Liver (tissue), 9 donors: ENCODE results near the gene ITPRIPL2. TPM values are rescaled to one million over a fixed set of nuclear protein-coding genes. Genes with fewer than 3 reads are reported as not detected.

ENCODE experiments used
- DNase-seq: peaks from one replicate; pipeline ENCODE4 v3.0.0-alpha.2; 2017; ENCODE audit warnings: low spot score
- H3K27ac ChIP-seq, 2 donors: one replicate each; pipeline ENCODE4 v1.7.0; 2013; ENCODE audit warnings: inconsistent platforms in 2 of 2, low read length in 2 of 2, control low read depth in 1 of 2, low read depth in 1 of 2, mild to moderate bottlenecking in 1 of 2
- H3K27me3 ChIP-seq, 4 donors: one replicate each; pipeline versions ENCODE4 v1.6.1 to v1.7.0; 2013; ENCODE audit warnings: low read length in 3 of 4, inconsistent platforms in 1 of 4, mild to moderate bottlenecking in 1 of 4, moderate library complexity in 1 of 4; ENCODE audit not compliant: control insufficient read depth in 4 of 4, insufficient read depth in 4 of 4
- H3K36me3 ChIP-seq, 4 donors: one replicate each; pipeline versions ENCODE4 v1.6.1 to v1.7.0; 2013; ENCODE audit warnings: low read length in 3 of 4, mild to moderate bottlenecking in 3 of 4, low read depth in 1 of 4, moderate library complexity in 1 of 4; ENCODE audit not compliant: control insufficient read depth in 4 of 4, insufficient read depth in 3 of 4
- H3K4me1 ChIP-seq, 4 donors: one replicate each; pipeline versions ENCODE4 v1.6.1 to v1.7.0; 2013; ENCODE audit warnings: low read length in 3 of 4, mild to moderate bottlenecking in 3 of 4, moderate library complexity in 1 of 4; ENCODE audit not compliant: control insufficient read depth in 4 of 4, insufficient read depth in 4 of 4
- H3K4me3 ChIP-seq, 3 donors: one replicate each; pipeline versions ENCODE4 v1.6.1 to v1.7.0; 2013; ENCODE audit warnings: low read length in 3 of 3, control low read depth in 1 of 3, low read depth in 1 of 3, mild to moderate bottlenecking in 1 of 3
- H3K9ac ChIP-seq, 2 donors: one replicate each; pipeline ENCODE4 v1.7.0; 2013; ENCODE audit warnings: low read length in 2 of 2, mild to moderate bottlenecking in 2 of 2, moderate library complexity in 2 of 2, control low read depth in 1 of 2, low read depth in 1 of 2
- H3K9me3 ChIP-seq, 4 donors: one replicate each; pipeline versions ENCODE4 v1.6.1 to v1.7.0; 2013; ENCODE audit warnings: low read length in 3 of 4; ENCODE audit not compliant: control insufficient read depth in 4 of 4
- EGR1 ChIP-seq, 2 donors: IDR thresholded peaks; 2 replicates each; pipeline ENCODE4 v1.6.1; 2016 to 2018; ENCODE audit warnings: antibody characterized with exemption in 2 of 2, low read depth in 2 of 2
- HNF4A ChIP-seq, 2 donors: conservative IDR thresholded peaks; 2 replicates each; pipeline ENCODE4 v1.6.1; 2016; ENCODE audit warnings: antibody characterized with exemption in 2 of 2, mild to moderate bottlenecking in 2 of 2
- HNF4G ChIP-seq: IDR thresholded peaks from 2 replicates; pipeline ENCODE4 v1.6.1; 2016; ENCODE audit warnings: antibody characterized with exemption
- JUND ChIP-seq, 2 donors: IDR thresholded peaks; 2 replicates each; pipeline ENCODE4 v1.6.1; 2016; ENCODE audit warnings: antibody characterized with exemption in 2 of 2
- NR2F2 ChIP-seq: IDR thresholded peaks from 2 replicates; pipeline ENCODE4 v1.6.1; 2016; ENCODE audit warnings: antibody characterized with exemption
- RXRA ChIP-seq, 2 donors: IDR thresholded peaks; 2 replicates each; pipeline ENCODE4 v1.6.1; 2017 to 2018; ENCODE audit warnings: antibody characterized with exemption in 2 of 2, mild to moderate bottlenecking in 1 of 2
- SP1 ChIP-seq: IDR thresholded peaks from 2 replicates; pipeline ENCODE4 v1.6.1; 2018; ENCODE audit warnings: antibody characterized with exemption, mild to moderate bottlenecking
- YY1 ChIP-seq: IDR thresholded peaks from 2 replicates; pipeline ENCODE4 v1.6.1; 2016; ENCODE audit warnings: antibody characterized with exemption, mild to moderate bottlenecking
- WGBS: extraction: QIAGEN DNeasy Blood & Tissue Kit; methylation state at CpG from one replicate; pipeline ENCODE4 v1.1.7; 2013; 5-methylcytosine and 5-hydroxymethylcytosine counted together
- polyA plus RNA-seq, 2 donors: library from polyadenylated mRNA; stranded (reverse) in 1 of 2; unstranded in 1 of 2; fragments of 200-250 nt in 1 of 2; fragments of >200 nt in 1 of 2; fragmentation: Nextera tagmentation in 1 of 2; extraction: Ambion mirVana in 1 of 2; gene quantifications; one replicate each; pipeline versions ENCODE4 v1.2.1 to v1.2.3, GENCODE V29; 2013 to 2015
- total RNA-seq, 2 donors: library from RNA; depleted of rRNA; stranded (reverse); fragments of >200 nt; gene quantifications; one replicate each; pipeline ENCODE4 v1.2.3, GENCODE V29; 2014
- TF ChIP-seq, protein P1 (sequence below): IDR thresholded peaks from 2 replicates; pipeline ENCODE4 v1.6.1; 2016; ENCODE audit warnings: antibody characterized with exemption, mild to moderate bottlenecking
- TF ChIP-seq, protein P2 (sequence below): IDR thresholded peaks from 2 replicates; pipeline ENCODE4 v1.6.1; 2016; ENCODE audit warnings: antibody characterized with exemption
- donor health status: healthy.
- donor health status: healthy.
- donor health status: healthy.
- donor health status: healthy.
- donor health status: healthy.

The ITPRIPL2 gene
- total and polyA plus RNA-seq, 4 donors = 2.2 to 14.3 (median 5.5) TPM

DNA sequence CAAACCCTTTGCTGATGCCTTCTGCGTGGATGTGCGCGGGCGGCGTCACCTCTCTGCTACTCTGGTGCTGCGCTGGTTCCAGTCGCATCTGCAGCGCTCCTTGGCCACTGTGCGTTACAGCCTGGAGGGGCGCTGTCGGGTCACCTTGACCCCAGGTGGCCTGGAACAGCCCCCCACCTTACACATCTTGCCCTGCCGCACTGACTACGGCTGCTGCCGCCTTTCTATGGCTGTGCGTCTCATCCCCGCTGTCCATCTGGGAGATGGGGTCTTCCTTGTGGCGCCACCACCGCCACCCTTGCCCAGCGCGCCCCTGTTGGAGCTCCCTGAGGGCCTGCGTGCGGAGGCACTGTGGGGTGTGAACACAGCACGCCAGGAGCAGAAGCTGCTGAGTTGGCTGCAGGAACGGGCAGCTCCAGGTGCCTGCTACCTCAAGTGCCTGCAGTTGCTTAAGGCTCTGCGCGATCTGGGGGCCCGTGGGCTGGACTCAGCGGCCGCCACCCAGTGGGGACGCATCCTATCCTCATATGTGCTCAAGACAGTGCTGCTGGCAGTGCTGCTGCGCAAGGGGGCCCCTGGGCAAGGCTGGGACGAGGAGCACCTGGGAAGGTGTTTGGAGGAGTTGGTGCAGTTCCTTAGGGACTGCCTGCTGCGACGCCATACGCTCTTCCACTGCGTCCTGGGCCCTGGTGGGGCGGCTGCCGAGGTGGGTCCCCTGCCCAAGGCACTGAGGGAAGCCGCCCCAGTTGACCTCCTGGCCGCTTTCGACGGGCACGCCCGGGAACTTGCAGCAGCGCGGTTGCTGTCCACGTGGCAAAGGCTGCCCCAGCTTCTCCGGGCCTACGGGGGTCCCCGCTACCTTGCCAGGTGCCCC lies 1.6 kb downstream of the ITPRIPL2 start:
- Histone ChIP-seq H3K4me1 (peaks cover 21 to 69% (median 48%) of the 10 kb centered on the region in 4 donors), H3K4me3 (peak overlapping the region in 1 of 3 donors; percentile 90), H3K27me3 (no peaks in the 10 kb centered on the region), H3K27ac (peak overlapping the region; percentile 87 to 89), H3K9me3 (no peaks in the 10 kb centered on the region), H3K36me3 (peaks cover 0 to 5% (median 0%) of the 10 kb centered on the region in 4 donors), H3K9ac (no peak overlapping the region)
- 89% methylated on average over 50 of the region's 50 CpGs for WGBS
- DNase-seq = no peak
- no peak for TF ChIP-seq RXRA (IDR thresholded peaks at IDR 0.05)
- no peak for TF ChIP-seq HNF4A (conservative IDR thresholded peaks at IDR 0.05)
- no peak for TF ChIP-seq EGR1 (IDR thresholded peaks at IDR 0.05; ENCODE audit: low read depth in 2 of 2)
- TF ChIP-seq, protein P1, sequence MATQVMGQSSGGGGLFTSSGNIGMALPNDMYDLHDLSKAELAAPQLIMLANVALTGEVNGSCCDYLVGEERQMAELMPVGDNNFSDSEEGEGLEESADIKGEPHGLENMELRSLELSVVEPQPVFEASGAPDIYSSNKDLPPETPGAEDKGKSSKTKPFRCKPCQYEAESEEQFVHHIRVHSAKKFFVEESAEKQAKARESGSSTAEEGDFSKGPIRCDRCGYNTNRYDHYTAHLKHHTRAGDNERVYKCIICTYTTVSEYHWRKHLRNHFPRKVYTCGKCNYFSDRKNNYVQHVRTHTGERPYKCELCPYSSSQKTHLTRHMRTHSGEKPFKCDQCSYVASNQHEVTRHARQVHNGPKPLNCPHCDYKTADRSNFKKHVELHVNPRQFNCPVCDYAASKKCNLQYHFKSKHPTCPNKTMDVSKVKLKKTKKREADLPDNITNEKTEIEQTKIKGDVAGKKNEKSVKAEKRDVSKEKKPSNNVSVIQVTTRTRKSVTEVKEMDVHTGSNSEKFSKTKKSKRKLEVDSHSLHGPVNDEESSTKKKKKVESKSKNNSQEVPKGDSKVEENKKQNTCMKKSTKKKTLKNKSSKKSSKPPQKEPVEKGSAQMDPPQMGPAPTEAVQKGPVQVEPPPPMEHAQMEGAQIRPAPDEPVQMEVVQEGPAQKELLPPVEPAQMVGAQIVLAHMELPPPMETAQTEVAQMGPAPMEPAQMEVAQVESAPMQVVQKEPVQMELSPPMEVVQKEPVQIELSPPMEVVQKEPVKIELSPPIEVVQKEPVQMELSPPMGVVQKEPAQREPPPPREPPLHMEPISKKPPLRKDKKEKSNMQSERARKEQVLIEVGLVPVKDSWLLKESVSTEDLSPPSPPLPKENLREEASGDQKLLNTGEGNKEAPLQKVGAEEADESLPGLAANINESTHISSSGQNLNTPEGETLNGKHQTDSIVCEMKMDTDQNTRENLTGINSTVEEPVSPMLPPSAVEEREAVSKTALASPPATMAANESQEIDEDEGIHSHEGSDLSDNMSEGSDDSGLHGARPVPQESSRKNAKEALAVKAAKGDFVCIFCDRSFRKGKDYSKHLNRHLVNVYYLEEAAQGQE = no peak
- no peak for TF ChIP-seq NR2F2

GRCh38 chr16:19116711-19117449 lies 3.1 kb downstream of the ITPRIPL2 start:
- H3K9me3 ChIP-seq = no peaks in the 10 kb centered on the region
- H3K4me3 ChIP-seq = no peak overlapping the region
- peaks cover 14 to 63% (median 39%) of the 10 kb centered on the region in 4 donors for H3K4me1 ChIP-seq
- no peak overlapping the region for H3K27ac ChIP-seq
- H3K27me3 ChIP-seq = no peaks in the 10 kb centered on the region
- peaks cover 0 to 5% (median 1%) of the 10 kb centered on the region in 4 donors for H3K36me3 ChIP-seq
- no peak overlapping the region for H3K9ac ChIP-seq
- TF ChIP-seq YY1 = no peak
- TF ChIP-seq JUND (IDR thresholded peaks at IDR 0.05) = no peak
- TF ChIP-seq HNF4G = no peak
- TF ChIP-seq, protein P2, sequence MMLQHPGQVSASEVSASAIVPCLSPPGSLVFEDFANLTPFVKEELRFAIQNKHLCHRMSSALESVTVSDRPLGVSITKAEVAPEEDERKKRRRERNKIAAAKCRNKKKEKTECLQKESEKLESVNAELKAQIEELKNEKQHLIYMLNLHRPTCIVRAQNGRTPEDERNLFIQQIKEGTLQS = no peak
- no peak for TF ChIP-seq EGR1 (IDR thresholded peaks at IDR 0.05; ENCODE audit: low read depth in 2 of 2)
- no peak for DNase-seq
- WGBS = 67% methylated on average over 6 of the region's 6 CpGs

DNA sequence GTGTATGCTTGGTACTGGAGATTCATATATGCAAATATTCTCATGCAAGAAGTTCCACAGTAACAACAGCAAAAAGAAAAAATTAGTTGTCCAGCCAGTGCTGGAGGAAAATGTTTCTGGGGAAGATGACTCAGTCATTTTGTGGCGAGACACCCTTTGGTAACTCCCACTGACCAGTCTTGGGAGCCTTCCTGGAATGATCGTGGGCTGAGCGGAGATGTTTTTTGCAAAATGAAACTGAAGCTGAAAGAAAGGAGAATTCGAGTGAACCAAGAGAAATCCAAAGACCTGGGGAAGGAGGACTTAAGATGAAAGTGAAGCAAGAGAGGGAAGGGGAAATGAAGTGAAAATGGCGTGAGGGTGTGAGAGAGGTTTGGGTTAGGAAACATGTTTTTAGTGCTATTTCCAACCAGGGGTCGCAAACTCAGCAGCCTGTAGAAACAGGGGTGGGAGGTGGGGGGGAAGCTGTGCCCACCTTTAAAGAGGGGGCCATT lies 5.2 kb downstream of the ITPRIPL2 start:
- DNase-seq = no peak
- H3K4me3 ChIP-seq = no peak overlapping the region
- peak; percentile 25 for TF ChIP-seq YY1
- peak; percentile 36 to 41 for TF ChIP-seq JUND (IDR thresholded peaks at IDR 0.05)
- no peak for TF ChIP-seq SP1
- 61% methylated on average over 6 of the region's 6 CpGs for WGBS
- H3K9me3 ChIP-seq = no peaks in the 10 kb centered on the region
- peaks cover 14 to 48% (median 35%) of the 10 kb centered on the region in 4 donors for H3K4me1 ChIP-seq
- H3K27me3 ChIP-seq = no peaks in the 10 kb centered on the region
- H3K36me3 ChIP-seq = peaks cover 0 to 5% (median 1%) of the 10 kb centered on the region in 4 donors
- no peak overlapping the region for H3K9ac ChIP-seq
- H3K27ac ChIP-seq = peak overlapping the region; percentile 49 to 57
